Immature natural killer cell (primary cell): Measurements from ENCODE around the gene AKT2. TPM values are rescaled to one million over a fixed set of nuclear protein-coding genes. Genes with fewer than 3 reads are reported as not detected.

ENCODE experiments used
- DNase-seq, 3 donors: peaks; one replicate each; pipeline ENCODE4 v3.0.0; 2022; ENCODE audit warnings: mixed read lengths in 1 of 3
- H3K27ac Mint-ChIP-seq, 6 donors: one replicate each; pipeline ENCODE4 v1.8.0; 2020; ENCODE audit warnings: mixed read lengths in 6 of 6, mild to moderate bottlenecking in 5 of 6, inconsistent platforms in 4 of 6, moderate library complexity in 3 of 6
- H3K27me3 Mint-ChIP-seq, 3 donors: one replicate each; pipeline ENCODE4 v1.8.0; 2020 to 2021; ENCODE audit warnings: low read depth in 3 of 3, mild to moderate bottlenecking in 3 of 3, mixed read lengths in 3 of 3, moderate library complexity in 3 of 3, inconsistent platforms in 1 of 3
- H3K36me3 Mint-ChIP-seq, 3 donors: one replicate each; pipeline ENCODE4 v1.8.0; 2020; ENCODE audit warnings: mixed read lengths in 3 of 3, inconsistent platforms in 2 of 3, mild to moderate bottlenecking in 2 of 3
- H3K4me1 Mint-ChIP-seq, 2 donors: one replicate each; pipeline ENCODE4 v1.8.0; 2020; ENCODE audit warnings: inconsistent platforms in 2 of 2, mild to moderate bottlenecking in 2 of 2, mixed read lengths in 2 of 2, moderate library complexity in 1 of 2
- H3K4me3 Mint-ChIP-seq, 5 donors: one replicate each; pipeline ENCODE4 v1.8.0; 2020; ENCODE audit warnings: mild to moderate bottlenecking in 5 of 5, mixed read lengths in 5 of 5, inconsistent platforms in 3 of 5, moderate library complexity in 3 of 5
- H3K9me3 Mint-ChIP-seq, 6 donors: one replicate each; pipeline ENCODE4 v1.8.0; 2020; ENCODE audit warnings: mild to moderate bottlenecking in 6 of 6, mixed read lengths in 6 of 6, inconsistent platforms in 4 of 6, moderate library complexity in 3 of 6
- polyA plus RNA-seq, 3 donors: library from polyadenylated mRNA; unstranded; fragments of 300-500 nt; fragmentation: Illumina TruSeq; gene quantifications; one replicate each; pipeline ENCODE4 v1.2.3, GENCODE V29; 2021

The AKT2 gene
- polyA plus RNA-seq, 3 donors from 2014 or later = 32.7 to 47.6 (median 34.4) TPM

GRCh38 chr19:40198272-40198990, 86.7 kb downstream of the AKT2 start:
- Mint-ChIP-seq H3K4me3 (no peak overlapping the region), H3K27me3 (peaks cover 0 to 2% (median 1%) of the 10 kb centered on the region in 3 donors), H3K36me3 (peaks cover 0 to 5% (median 3%) of the 10 kb centered on the region in 3 donors), H3K9me3 (no peaks in the 10 kb centered on the region), H3K27ac (no peak overlapping the region), H3K4me1 (peaks cover 8 to 21% of the 10 kb centered on the region in 2 donors)
- DNase-seq = no peak

- H3K4me3 Mint-ChIP-seq = peak overlapping the region in 4 of 5 donors; percentile 55 to 76 (median 64)
- H3K9me3 Mint-ChIP-seq = no peaks in the 10 kb centered on the region
- peak overlapping the region in 2 of 6 donors; percentile 11 to 12 for H3K27ac Mint-ChIP-seq
Measured at GRCh38 chr19:40193587-40193849, 91.6 kb downstream of the AKT2 start.

GRCh38 chr19:40192758-40193586, 92.2 kb downstream of the AKT2 start:
- H3K9me3 Mint-ChIP-seq = no peaks in the 10 kb centered on the region
- H3K27ac Mint-ChIP-seq = peak overlapping the region in 4 of 6 donors; percentile 12 to 30 (median 24)
- H3K4me1 Mint-ChIP-seq = peaks cover 28 to 44% of the 10 kb centered on the region in 2 donors
- DNase-seq = no peak
- no peaks in the 10 kb centered on the region for H3K36me3 Mint-ChIP-seq
- H3K27me3 Mint-ChIP-seq = peaks cover 1 to 8% (median 3%) of the 10 kb centered on the region in 3 donors
- peak overlapping the region; percentile 50 to 77 (median 67) for H3K4me3 Mint-ChIP-seq

More at GRCh38 chr19:40193587-40193849, 91.6 kb downstream of the AKT2 start:
- DNase-seq = no peak
- Mint-ChIP-seq H3K36me3 (no peaks in the 10 kb centered on the region), H3K27me3 (peaks cover 1 to 8% (median 3%) of the 10 kb centered on the region in 3 donors), H3K4me1 (peaks cover 28 to 44% of the 10 kb centered on the region in 2 donors)

- no peaks in the 10 kb centered on the region for H3K36me3 Mint-ChIP-seq
- H3K27me3 Mint-ChIP-seq = peaks cover 1 to 7% (median 3%) of the 10 kb centered on the region in 3 donors
- peak; percentile 11 to 20 (median 16) for DNase-seq
- H3K4me3 Mint-ChIP-seq = peak overlapping the region; percentile 32 to 77 (median 66)
- H3K27ac Mint-ChIP-seq = peak overlapping the region in 3 of 6 donors; percentile 24 to 40 (median 31)
- H3K9me3 Mint-ChIP-seq = no peaks in the 10 kb centered on the region
- peaks cover 28 to 44% of the 10 kb centered on the region in 2 donors for H3K4me1 Mint-ChIP-seq
Measured at GRCh38 chr19:40191836-40192646, 93.1 kb downstream of the AKT2 start.

- H3K27me3 Mint-ChIP-seq = peaks cover 1 to 9% (median 3%) of the 10 kb centered on the region in 3 donors
- peaks cover 28 to 44% of the 10 kb centered on the region in 2 donors for H3K4me1 Mint-ChIP-seq
- H3K36me3 Mint-ChIP-seq = no peaks in the 10 kb centered on the region
- H3K4me3 Mint-ChIP-seq = peak within 1 kb of the TSS; percentile 91 to 93 (median 92)
- DNase-seq = peak; percentile 69 to 79 (median 77)
- no peaks in the 10 kb centered on the region for H3K9me3 Mint-ChIP-seq
- H3K27ac Mint-ChIP-seq = peak within 1 kb of the TSS; percentile 86 to 97 (median 94)
Measured at GRCh38 chr19:40190891-40191835, 94.0 kb downstream of the AKT2 start, which contains the start of gene MAP3K10. Gene MAP3K10, plus strand, starts transcription at chr19:40191426. Its CDS starts 606 bp downstream, at chr19:40192032.

- no peak for DNase-seq
- Mint-ChIP-seq H3K9me3 (no peaks in the 10 kb centered on the region), H3K4me1 (no peaks in the 10 kb centered on the region), H3K27me3 (peaks cover 2 to 3% (median 2%) of the 10 kb centered on the region in 3 donors), H3K4me3 (no peak overlapping the region), H3K36me3 (no peaks in the 10 kb centered on the region), H3K27ac (no peak overlapping the region)
Measured at GRCh38 chr19:40184273-40184672, 100.9 kb downstream of the AKT2 start.

Other genes starting within 250 kb of the AKT2 start
- 10 to 100 TPM in 1 of 3 donors, 1 to 10 TPM in 2; 7.1 to 10.6 (median 9.5) TPM for gene ZNF780B, start 229.1 kb downstream of the AKT2 start, polyA plus RNA-seq
- 10 to 100 TPM in 2 of 3 donors, 1 to 10 TPM in 1; 9.7 to 17.3 (median 12.4) TPM for gene ZNF780A, start 194.4 kb downstream of the AKT2 start, polyA plus RNA-seq
- under 1 TPM in 2 of 3 donors, not detected in 1; 0.36 to 0.42 TPM for gene MAP3K10, start 93.9 kb downstream of the AKT2 start, polyA plus RNA-seq
- not detected for gene TTC9B, start 67.0 kb downstream of the AKT2 start, polyA plus RNA-seq
- gene CCNP, start 58.7 kb downstream of the AKT2 start, polyA plus RNA-seq = not detected
- gene C19orf47, start 63.1 kb upstream of the AKT2 start, polyA plus RNA-seq = 10 to 100 TPM; 10.0 to 14.1 (median 12.5) TPM
- gene PLD3, start 63.4 kb upstream of the AKT2 start, polyA plus RNA-seq = 10 to 100 TPM; 60.8 to 94.9 (median 63.7) TPM
- gene HIPK4, start 104.8 kb upstream of the AKT2 start, polyA plus RNA-seq = under 1 TPM in 1 of 3 donors, not detected in 2; 0.15 TPM
- 10 to 100 TPM in 1 of 3 donors, 1 to 10 TPM in 1, under 1 TPM in 1; 0.62 to 13.0 (median 1.2) TPM for gene PRX, start 128.0 kb upstream of the AKT2 start, polyA plus RNA-seq
- 10 to 100 TPM; 45.2 to 55.2 (median 49.3) TPM for gene SERTAD1, start 140.6 kb upstream of the AKT2 start, polyA plus RNA-seq
- 10 to 100 TPM; 25.9 to 82.2 (median 62.0) TPM for gene SERTAD3, start 159.0 kb upstream of the AKT2 start, polyA plus RNA-seq
- 10 to 100 TPM; 30.8 to 52.5 (median 45.9) TPM for gene BLVRB, start 180.4 kb upstream of the AKT2 start, polyA plus RNA-seq
- under 1 TPM in 1 of 3 donors, not detected in 2; 0.26 TPM for gene SPTBN4, start 181.7 kb upstream of the AKT2 start, polyA plus RNA-seq